CD14-positive monocyte (primary cell): ENCODE measurements around the gene IL27RA. TPM values are rescaled to one million over a fixed set of nuclear protein-coding genes. Genes with fewer than 3 reads are reported as not detected.

Experiments
- DNase-seq, 3 donors: peaks; one replicate each; pipeline ENCODE4 v3.0.0-alpha.2; 2011 to 2022
- H2AFZ ChIP-seq: 2 replicates; pipeline ENCODE4 v1.6.0; 2012; ENCODE audit warnings: mild to moderate bottlenecking, low read depth, low read length, inconsistent platforms; ENCODE audit not compliant: insufficient read depth, poor library complexity, severe bottlenecking
- H3K27ac ChIP-seq, 2 donors: 1 replicate in 1 of 2; 2 replicates in 1 of 2; pipeline ENCODE4 v1.5.1; 2012 to 2013; ENCODE audit warnings: low read length in 2 of 2, control low read depth in 1 of 2, inconsistent platforms in 1 of 2, low read depth in 1 of 2, mild to moderate bottlenecking in 1 of 2
- H3K27me3 ChIP-seq, 2 donors: one replicate each; pipeline versions ENCODE4 v1.6.0 to v1.6.1; 2011 to 2013; ENCODE audit warnings: low read length in 2 of 2; ENCODE audit not compliant: control insufficient read depth in 2 of 2, insufficient read depth in 2 of 2
- H3K36me3 ChIP-seq, 2 donors: replicated peaks in 1 of 2; 1 replicate in 1 of 2; 2 replicates in 1 of 2; pipeline versions ENCODE4 v1.5.1 to v1.6.1; 2012 to 2013; ENCODE audit warnings: low read length in 2 of 2, control low read depth in 1 of 2, inconsistent platforms in 1 of 2, mild to moderate bottlenecking in 1 of 2; ENCODE audit not compliant: insufficient read depth in 2 of 2, control insufficient read depth in 1 of 2
- H3K4me1 ChIP-seq, 2 donors: 1 replicate in 1 of 2; 2 replicates in 1 of 2; pipeline versions ENCODE4 v1.5.1 to v1.6.1; 2012 to 2013; ENCODE audit warnings: low read length in 2 of 2, control low read depth in 1 of 2, inconsistent platforms in 1 of 2, mild to moderate bottlenecking in 1 of 2, moderate library complexity in 1 of 2; ENCODE audit not compliant: insufficient read depth in 2 of 2, control insufficient read depth in 1 of 2
- H3K4me2 ChIP-seq: replicated peaks from 2 replicates; pipeline ENCODE3; 2012; ENCODE audit warnings: low read length, moderate library complexity, mild to moderate bottlenecking; ENCODE audit not compliant: poor library complexity, severe bottlenecking; ENCODE audit errors: extremely low read depth
- H3K4me3 ChIP-seq, 3 experiments: fragments of 200-600 bp in 1 of 3; sonication (generic) in 1 of 3; replicated peaks in 1 of 3; 1 replicate in 2 of 3; 2 replicates in 1 of 3; pipeline ENCODE4 v1.5.1; 2011 to 2013; ENCODE audit warnings: low read length in 3 of 3, mild to moderate bottlenecking in 3 of 3, control low read depth in 2 of 3, low read depth in 2 of 3, inconsistent platforms in 1 of 3, moderate library complexity in 1 of 3
- H3K79me2 ChIP-seq: 2 replicates; pipeline ENCODE4 v1.6.0; 2012; ENCODE audit warnings: mild to moderate bottlenecking, control low read depth, inconsistent platforms, low read length, moderate library complexity; ENCODE audit not compliant: insufficient read depth
- H3K9ac ChIP-seq: 2 replicates; pipeline ENCODE4 v1.6.0; 2017; ENCODE audit warnings: low read length, mild to moderate bottlenecking; ENCODE audit not compliant: insufficient read depth, poor library complexity, severe bottlenecking
- H3K9me3 ChIP-seq, 2 donors: replicated peaks in 1 of 2; 1 replicate in 1 of 2; 2 replicates in 1 of 2; pipeline versions ENCODE4 v1.5.1 to v1.6.1; 2012 to 2013; ENCODE audit warnings: low read length in 2 of 2, control low read depth in 1 of 2; ENCODE audit not compliant: control insufficient read depth in 1 of 2, insufficient read depth in 1 of 2
- H4K20me1 ChIP-seq: 2 replicates; pipeline ENCODE4 v1.6.0; 2012; ENCODE audit warnings: mild to moderate bottlenecking, low read length, control low read depth, moderate library complexity; ENCODE audit not compliant: insufficient read depth
- H3K27ac Mint-ChIP-seq, 7 donors: one replicate each; pipeline ENCODE4 v1.8.0; 2020; ENCODE audit warnings: mild to moderate bottlenecking in 7 of 7, mixed read lengths in 7 of 7, moderate library complexity in 6 of 7, inconsistent platforms in 2 of 7
- H3K27me3 Mint-ChIP-seq, 3 donors: one replicate each; pipeline ENCODE4 v1.8.0; 2021 to 2022; ENCODE audit warnings: low read depth in 3 of 3, mild to moderate bottlenecking in 3 of 3, mixed read lengths in 3 of 3, moderate library complexity in 3 of 3, inconsistent platforms in 1 of 3
- H3K36me3 Mint-ChIP-seq, 2 donors: one replicate each; pipeline ENCODE4 v1.8.0; 2020; ENCODE audit warnings: mixed read lengths in 2 of 2, inconsistent platforms in 1 of 2, mild to moderate bottlenecking in 1 of 2
- H3K4me1 Mint-ChIP-seq: one replicate; pipeline ENCODE4 v1.8.0; 2020; ENCODE audit warnings: mild to moderate bottlenecking, mixed read lengths
- H3K4me3 Mint-ChIP-seq, 2 donors: one replicate each; pipeline ENCODE4 v1.8.0; 2020; ENCODE audit warnings: mild to moderate bottlenecking in 2 of 2, mixed read lengths in 2 of 2, moderate library complexity in 1 of 2
- H3K9me3 Mint-ChIP-seq, 7 donors: one replicate each; pipeline ENCODE4 v1.8.0; 2020 to 2022; ENCODE audit warnings: mixed read lengths in 7 of 7, mild to moderate bottlenecking in 6 of 7, moderate library complexity in 6 of 7, inconsistent platforms in 2 of 7
- CTCF ChIP-seq: fragments of 200-600 bp; IDR thresholded peaks from one replicate; pipeline ENCODE4 v1.8.0; 2022; ENCODE audit warnings: antibody characterized with exemption, mild to moderate bottlenecking
- WGBS: methylation state at CpG from one replicate; pipeline ENCODE4 v1.1.5; 2013; ENCODE audit warnings: missing lambda C conversion rate; ENCODE audit not compliant: insufficient coverage; 5-methylcytosine and 5-hydroxymethylcytosine counted together
- intact Hi-C, 2 donors: fragments of 100-400 bp; cut with micrococcal nuclease; formaldehyde crosslinking; loops; one replicate each; pipeline versions ENCODE4 v1.15.0 to v1.15.1; 2023
- polyA plus RNA-seq, 3 donors: library from polyadenylated mRNA; depleted of rRNA in 1 of 3; unstranded in 2 of 3; stranded (reverse) in 1 of 3; fragments of 300-500 nt in 2 of 3; fragments of >200 nt in 1 of 3; fragmentation: Illumina TruSeq in 2 of 3; gene quantifications; 1 replicate in 2 of 3; 2 replicates in 1 of 3; pipeline ENCODE4 v1.2.3, GENCODE V29; 2012 to 2021

The IL27RA gene
- polyA plus RNA-seq, 3 donors, result 40.4 to 61.5 (median 54.9) TPM

GRCh38 chr19:14002571-14003250 is 28.9 kb upstream of the IL27RA start:
- H4K20me1 ChIP-seq, result no peaks in the 10 kb centered on the region
- peaks cover 0 to 10% (median 4%) of the 10 kb centered on the region in 7 donors for H3K9me3 Mint-ChIP-seq
- peaks cover 16 to 39% of the 10 kb centered on the region in 2 donors for H3K36me3 Mint-ChIP-seq
- intact Hi-C loops, result loop anchor here (5.0 kb wide), 2 partner anchors 35 to 115 kb away; partner anchors contain the start of gene PRKACA (in 1 of the 2)
- peak overlapping the region; percentile 38 to 100 (median 84) for H3K27ac Mint-ChIP-seq
- peaks cover 38 to 45% of the 10 kb centered on the region in 2 donors for H3K4me1 ChIP-seq
- H3K4me2 ChIP-seq, result peak overlapping the region; percentile 19
- H3K4me3 ChIP-seq, result peak overlapping the region in 1 of 3 experiments; percentile 9
- DNase-seq, result no peak
- peaks cover 4 to 7% of the 10 kb centered on the region in 2 donors for H3K9me3 ChIP-seq
- TF ChIP-seq CTCF, result no peak
- no peak overlapping the region for H3K9ac ChIP-seq
- peaks cover 42% of the 10 kb centered on the region for H3K4me1 Mint-ChIP-seq
- H3K79me2 ChIP-seq, result peaks cover 69% of the 10 kb centered on the region
- H3K27me3 Mint-ChIP-seq, result peaks cover 0 to 4% (median 0%) of the 10 kb centered on the region in 3 donors
- peak overlapping the region; percentile 21 for H2AFZ ChIP-seq
- H3K36me3 ChIP-seq, result peaks cover 7 to 30% of the 10 kb centered on the region in 2 donors
- H3K27ac ChIP-seq, result peak overlapping the region; percentile 7 to 98
- H3K4me3 Mint-ChIP-seq, result peak overlapping the region in 1 of 2 donors; percentile 24
- no peaks in the 10 kb centered on the region for H3K27me3 ChIP-seq
- WGBS, result 0% methylated on average over 1 of the region's 13 CpGs

GRCh38 chr19:14003251-14004055 is 28.1 kb upstream of the IL27RA start:
- peaks cover 38 to 45% of the 10 kb centered on the region in 2 donors for H3K4me1 ChIP-seq
- intact Hi-C loops, result loop anchor here (2.0 to 5.0 kb wide), 3 partner anchors 17 to 114 kb away; partner anchors contain the start of gene PRKACA (in 1 of the 2)
- Mint-ChIP-seq H3K36me3 (peaks cover 10 to 31% of the 10 kb centered on the region in 2 donors), H3K27me3 (peaks cover 0 to 4% (median 0%) of the 10 kb centered on the region in 3 donors), H3K27ac (peak overlapping the region; percentile 38 to 100 (median 84)), H3K9me3 (peaks cover 0 to 10% (median 4%) of the 10 kb centered on the region in 7 donors), H3K4me1 (peaks cover 42% of the 10 kb centered on the region), H3K4me3 (peak overlapping the region in 1 of 2 donors; percentile 24)
- H3K4me2 ChIP-seq, result peak overlapping the region; percentile 19
- H3K79me2 ChIP-seq, result peaks cover 61% of the 10 kb centered on the region
- H3K9ac ChIP-seq, result no peak overlapping the region
- H4K20me1 ChIP-seq, result no peaks in the 10 kb centered on the region
- peak overlapping the region; percentile 7 to 98 for H3K27ac ChIP-seq
- H3K27me3 ChIP-seq, result no peaks in the 10 kb centered on the region
- peaks cover 3 to 23% of the 10 kb centered on the region in 2 donors for H3K36me3 ChIP-seq
- peak overlapping the region in 1 of 3 experiments; percentile 9 for H3K4me3 ChIP-seq
- WGBS, result 37% methylated on average over 6 of the region's 10 CpGs
- no peak for DNase-seq
- peaks cover 4 to 7% of the 10 kb centered on the region in 2 donors for H3K9me3 ChIP-seq
- no peak for TF ChIP-seq CTCF
- H2AFZ ChIP-seq, result peak overlapping the region; percentile 21
